ENCODE results near the gene ATF2.

ATF2 gene

GRCh38 chr2:175143191-175143590, 24.8 kb downstream of the ATF2 start:
- no peaks in the 10 kb centered on the region for H3K4me1 ChIP-seq (ENCODE audit: insufficient read depth, poor library complexity, severe bottlenecking)
- DNase-seq (ENCODE audit: low spot score) (no peak), ATAC-seq (ENCODE audit: low read depth) (no peak)
- H3K9me3 ChIP-seq (ENCODE audit: severe bottlenecking), result no peaks in the 10 kb centered on the region
- no peak for TF ChIP-seq CTCF (IDR thresholded peaks at IDR 0.05; ENCODE audit: poor library complexity, severe bottlenecking)
- no peak overlapping the region for H3K4me3 ChIP-seq (ENCODE audit: severe bottlenecking)
- no peak overlapping the region for H3K27ac ChIP-seq (ENCODE audit: poor library complexity, severe bottlenecking)
- peaks cover 44% of the 10 kb centered on the region for H3K36me3 ChIP-seq (ENCODE audit: low read depth)
- no peaks in the 10 kb centered on the region for H3K27me3 ChIP-seq (ENCODE audit: insufficient read depth, poor library complexity, severe bottlenecking)

GRCh38 chr2:175140332-175140731, 27.7 kb downstream of the ATF2 start:
- Histone ChIP-seq H3K27ac (ENCODE audit: poor library complexity, severe bottlenecking) (no peak overlapping the region), H3K27me3 (ENCODE audit: insufficient read depth, poor library complexity, severe bottlenecking) (no peaks in the 10 kb centered on the region), H3K4me1 (ENCODE audit: insufficient read depth, poor library complexity, severe bottlenecking) (no peaks in the 10 kb centered on the region), H3K9me3 (ENCODE audit: severe bottlenecking) (no peaks in the 10 kb centered on the region), H3K4me3 (ENCODE audit: severe bottlenecking) (no peak overlapping the region), H3K36me3 (ENCODE audit: low read depth) (peaks cover 47% of the 10 kb centered on the region)
- TF ChIP-seq CTCF (IDR thresholded peaks at IDR 0.05; ENCODE audit: poor library complexity, severe bottlenecking), result no peak
- no peak for ATAC-seq (ENCODE audit: low read depth)
- no peak for DNase-seq (ENCODE audit: low spot score)

GRCh38 chr2:175137793-175138192, 30.2 kb downstream of the ATF2 start:
- Histone ChIP-seq H3K4me1 (ENCODE audit: insufficient read depth, poor library complexity, severe bottlenecking) (no peaks in the 10 kb centered on the region), H3K27me3 (ENCODE audit: insufficient read depth, poor library complexity, severe bottlenecking) (no peaks in the 10 kb centered on the region), H3K9me3 (ENCODE audit: severe bottlenecking) (no peaks in the 10 kb centered on the region), H3K4me3 (ENCODE audit: severe bottlenecking) (no peak overlapping the region), H3K36me3 (ENCODE audit: low read depth) (peaks cover 46% of the 10 kb centered on the region), H3K27ac (ENCODE audit: poor library complexity, severe bottlenecking) (no peak overlapping the region)
- TF ChIP-seq CTCF (IDR thresholded peaks at IDR 0.05; ENCODE audit: poor library complexity, severe bottlenecking), result no peak
- no peak for DNase-seq (ENCODE audit: low spot score)
- no peak for ATAC-seq (ENCODE audit: low read depth)

- DNase-seq (ENCODE audit: low spot score) (no peak), ATAC-seq (ENCODE audit: low read depth) (no peak)
- H3K9me3 ChIP-seq (ENCODE audit: severe bottlenecking), result no peaks in the 10 kb centered on the region
- TF ChIP-seq CTCF (IDR thresholded peaks at IDR 0.05; ENCODE audit: poor library complexity, severe bottlenecking), result no peak
- no peaks in the 10 kb centered on the region for H3K27me3 ChIP-seq (ENCODE audit: insufficient read depth, poor library complexity, severe bottlenecking)
- H3K27ac ChIP-seq (ENCODE audit: poor library complexity, severe bottlenecking), result no peak overlapping the region
- H3K36me3 ChIP-seq (ENCODE audit: low read depth), result peaks cover 53% of the 10 kb centered on the region
- no peaks in the 10 kb centered on the region for H3K4me1 ChIP-seq (ENCODE audit: insufficient read depth, poor library complexity, severe bottlenecking)
- H3K4me3 ChIP-seq (ENCODE audit: severe bottlenecking), result no peak overlapping the region
These were observed 31.4 kb downstream of the ATF2 start for GRCh38 chr2:175136334-175137215.

GRCh38 chr2:175135862-175136261, 32.1 kb downstream of the ATF2 start:
- DNase-seq (ENCODE audit: low spot score) (no peak), ATAC-seq (ENCODE audit: low read depth) (no peak)
- no peak overlapping the region for H3K4me3 ChIP-seq (ENCODE audit: severe bottlenecking)
- H3K4me1 ChIP-seq (ENCODE audit: insufficient read depth, poor library complexity, severe bottlenecking), result no peaks in the 10 kb centered on the region
- peaks cover 54% of the 10 kb centered on the region for H3K36me3 ChIP-seq (ENCODE audit: low read depth)
- H3K9me3 ChIP-seq (ENCODE audit: severe bottlenecking), result no peaks in the 10 kb centered on the region
- H3K27me3 ChIP-seq (ENCODE audit: insufficient read depth, poor library complexity, severe bottlenecking), result no peaks in the 10 kb centered on the region
- no peak for TF ChIP-seq CTCF (IDR thresholded peaks at IDR 0.05; ENCODE audit: poor library complexity, severe bottlenecking)
- H3K27ac ChIP-seq (ENCODE audit: poor library complexity, severe bottlenecking), result no peak overlapping the region

All from RWPE2 (cell line).